HL-60 (cell line): Measurements from ENCODE around the gene ZNF423.

ENCODE experiments used
- GABPA ChIP-seq: IDR thresholded peaks from 2 replicates; pipeline ENCODE4 v1.6.1; 2012; ENCODE audit warnings: low read depth
- TF ChIP-seq, protein P1 (sequence below): IDR thresholded peaks from one replicate; pipeline ENCODE4 v1.5.1; 2011; ENCODE audit warnings: low read length, control low read depth, inconsistent platforms; ENCODE audit not compliant: insufficient read depth

DNA sequence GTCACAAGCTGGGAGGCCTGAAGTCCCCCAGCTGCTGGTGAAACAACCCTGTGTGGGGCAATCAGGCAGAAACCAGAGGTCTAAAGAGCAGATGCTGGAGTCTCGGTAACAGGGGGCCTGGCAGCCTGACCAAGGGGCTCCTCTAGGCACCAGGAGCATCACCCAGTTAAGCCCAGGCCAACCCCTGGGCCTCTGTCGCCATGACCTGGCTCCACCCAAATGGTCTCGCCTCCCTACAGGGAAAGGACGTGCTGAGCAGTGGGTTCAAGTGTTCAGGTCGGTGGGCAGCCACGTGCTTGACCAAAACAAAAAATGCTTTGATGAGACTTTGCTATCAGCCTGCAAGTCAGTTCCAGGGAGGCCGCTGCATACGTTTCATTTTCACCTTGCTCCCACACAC lies 240.3 kb downstream of the ZNF423 start:
- no peak for TF ChIP-seq GABPA
- TF ChIP-seq, protein P1, sequence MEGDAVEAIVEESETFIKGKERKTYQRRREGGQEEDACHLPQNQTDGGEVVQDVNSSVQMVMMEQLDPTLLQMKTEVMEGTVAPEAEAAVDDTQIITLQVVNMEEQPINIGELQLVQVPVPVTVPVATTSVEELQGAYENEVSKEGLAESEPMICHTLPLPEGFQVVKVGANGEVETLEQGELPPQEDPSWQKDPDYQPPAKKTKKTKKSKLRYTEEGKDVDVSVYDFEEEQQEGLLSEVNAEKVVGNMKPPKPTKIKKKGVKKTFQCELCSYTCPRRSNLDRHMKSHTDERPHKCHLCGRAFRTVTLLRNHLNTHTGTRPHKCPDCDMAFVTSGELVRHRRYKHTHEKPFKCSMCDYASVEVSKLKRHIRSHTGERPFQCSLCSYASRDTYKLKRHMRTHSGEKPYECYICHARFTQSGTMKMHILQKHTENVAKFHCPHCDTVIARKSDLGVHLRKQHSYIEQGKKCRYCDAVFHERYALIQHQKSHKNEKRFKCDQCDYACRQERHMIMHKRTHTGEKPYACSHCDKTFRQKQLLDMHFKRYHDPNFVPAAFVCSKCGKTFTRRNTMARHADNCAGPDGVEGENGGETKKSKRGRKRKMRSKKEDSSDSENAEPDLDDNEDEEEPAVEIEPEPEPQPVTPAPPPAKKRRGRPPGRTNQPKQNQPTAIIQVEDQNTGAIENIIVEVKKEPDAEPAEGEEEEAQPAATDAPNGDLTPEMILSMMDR: no peak
